Measurements from ENCODE around the gene ELSPBP1.
"Not testable (repeated sequence)": the region's sequence is repeated elsewhere in the genome, so short reads cannot be mapped to it uniquely, and the experiment has no call there.

GRCh38 chr19:47955936-47956335 lies 38.5 kb upstream of the ELSPBP1 start:
- TF ChIP-seq CTCF (conservative IDR thresholded peaks at IDR 0.05; ENCODE audit: low read depth, low read length); EZH2 (IDR thresholded peaks at IDR 0.05; ENCODE audit: low read length, unreplicated experiment); EZH2phosphoT487 (IDR thresholded peaks at IDR 0.05; ENCODE audit: borderline replicate concordance, low read length): not testable (repeated sequence)

All from PC-3 (cell line).